ENCODE results near the gene DSG1. TPM values are rescaled to one million over a fixed set of nuclear protein-coding genes. Genes with fewer than 3 reads are reported as not detected.
A peak's percentile ranks its signal among the peaks of the same experiment; 100 is the strongest.
"Not testable (repeated sequence)": the region's sequence is repeated elsewhere in the genome, so short reads cannot be mapped to it uniquely, and the experiment has no call there.

The DSG1 gene
- total RNA-seq, result not detected in 2 replicates

- DNase-seq (ENCODE audit: low read depth), result no peak
Measured at GRCh38 chr18:31317860-31318259, at the start of gene DSG1. DSG1 (plus strand) TSS chr18:31318160; CDS start chr18:31318301, 141 bp downstream.

GRCh38 chr18:31268985-31269406 lies 49.0 kb upstream of the DSG1 start:
- DNase-seq (ENCODE audit: low read depth), result peak; percentile 74

- DNase-seq (ENCODE audit: low read depth), result no peak
Measured at GRCh38 chr18:31269566-31269965, 48.4 kb upstream of the DSG1 start.

- DNase-seq (ENCODE audit: low read depth), result no peak
Measured at GRCh38 chr18:31270578-31270977, 47.4 kb upstream of the DSG1 start.

GRCh38 chr18:31273812-31274527 lies 44.0 kb upstream of the DSG1 start:
- peak; percentile 50 for DNase-seq (ENCODE audit: low read depth)

GRCh38 chr18:31274931-31275330 lies 43.0 kb upstream of the DSG1 start:
- peak; percentile 93 for DNase-seq (ENCODE audit: low read depth)

GRCh38 chr18:31275722-31276463 lies 42.1 kb upstream of the DSG1 start:
- peak; percentile 61 for DNase-seq (ENCODE audit: low read depth)

GRCh38 chr18:31278609-31279071 lies 39.3 kb upstream of the DSG1 start:
- no peak for DNase-seq (ENCODE audit: low read depth)

- DNase-seq (ENCODE audit: low read depth), result no peak
Measured at GRCh38 chr18:31280502-31280901, 37.5 kb upstream of the DSG1 start.

- no peak for DNase-seq (ENCODE audit: low read depth)
Measured at GRCh38 chr18:31281437-31281836, 36.5 kb upstream of the DSG1 start.

- DNase-seq (ENCODE audit: low read depth), result not testable (repeated sequence)
Measured at GRCh38 chr18:31289446-31289845, 28.5 kb upstream of the DSG1 start.

GRCh38 chr18:31291688-31292087 lies 26.3 kb upstream of the DSG1 start:
- DNase-seq (ENCODE audit: low read depth), result no peak

- no peak for DNase-seq (ENCODE audit: low read depth)
Measured at GRCh38 chr18:31294199-31294747, 23.7 kb upstream of the DSG1 start.

GRCh38 chr18:31297248-31297647 lies 20.7 kb upstream of the DSG1 start:
- no peak for DNase-seq (ENCODE audit: low read depth)

- no peak for DNase-seq (ENCODE audit: low read depth)
Measured at GRCh38 chr18:31301201-31301655, 16.7 kb upstream of the DSG1 start.

GRCh38 chr18:31302991-31303390 lies 15.0 kb upstream of the DSG1 start:
- peak; percentile 81 for DNase-seq (ENCODE audit: low read depth)

GRCh38 chr18:31303771-31304170 lies 14.2 kb upstream of the DSG1 start:
- no peak for DNase-seq (ENCODE audit: low read depth)

- no peak for DNase-seq (ENCODE audit: low read depth)
Measured at GRCh38 chr18:31309115-31309514, 8.8 kb upstream of the DSG1 start.

GRCh38 chr18:31316974-31317373 lies 986 bp upstream of the DSG1 start:
- no peak for DNase-seq (ENCODE audit: low read depth)

- no peak for DNase-seq (ENCODE audit: low read depth)
Measured at GRCh38 chr18:31321719-31322118, 3.8 kb downstream of the DSG1 start.

- peak; percentile 31 for DNase-seq (ENCODE audit: low read depth)
Measured at GRCh38 chr18:31325051-31325450, 7.1 kb downstream of the DSG1 start.

- DNase-seq (ENCODE audit: low read depth), result no peak
Measured at GRCh38 chr18:31329787-31330438, 12.0 kb downstream of the DSG1 start.

Measured in renal cortical epithelial cell (primary cell).